GM21528 (cell line): ENCODE results near the gene AKAP12.

Experiments used
- ATAC-seq: cut with Tn5 transposase; IDR thresholded peaks from one replicate; pipeline ENCODE4 v1.9.1; 2021; ENCODE audit warnings: mild to moderate bottlenecking, moderate library complexity; ENCODE audit not compliant: unreplicated experiment, low FRiP score

Gene AKAP12

GRCh38 chr6:151239603-151240035 is at the start of gene AKAP12:
AKAP12 (plus strand) TSS chr6:151239967; CDS start chr6:151240563, 596 bp downstream.
- no peak for ATAC-seq

- ATAC-seq: no peak
These were observed 48.2 kb upstream of the AKAP12 start for GRCh38 chr6:151191527-151191926.

GRCh38 chr6:151196555-151196954 is 43.2 kb upstream of the AKAP12 start:
- ATAC-seq: no peak

GRCh38 chr6:151197556-151197955 is 42.2 kb upstream of the AKAP12 start:
- ATAC-seq: no peak

- no peak for ATAC-seq
These were observed 39.8 kb upstream of the AKAP12 start for GRCh38 chr6:151199991-151200390.

- ATAC-seq: no peak
These were observed 33.8 kb upstream of the AKAP12 start for GRCh38 chr6:151205721-151206600.

- no peak for ATAC-seq
These were observed 32.1 kb upstream of the AKAP12 start for GRCh38 chr6:151207674-151208073.

GRCh38 chr6:151209071-151209831 is 30.5 kb upstream of the AKAP12 start:
- no peak for ATAC-seq

- no peak for ATAC-seq
These were observed 28.7 kb upstream of the AKAP12 start for GRCh38 chr6:151211075-151211474.

GRCh38 chr6:151213352-151213751 is 26.4 kb upstream of the AKAP12 start:
- ATAC-seq: no peak

- no peak for ATAC-seq
These were observed 23.8 kb upstream of the AKAP12 start for GRCh38 chr6:151215999-151216398.

GRCh38 chr6:151216804-151217203 is 23.0 kb upstream of the AKAP12 start:
- ATAC-seq: no peak

- no peak for ATAC-seq
These were observed 20.6 kb upstream of the AKAP12 start for GRCh38 chr6:151219192-151219591.

- ATAC-seq: no peak
These were observed 15.7 kb upstream of the AKAP12 start for GRCh38 chr6:151224076-151224475.

- ATAC-seq: no peak
These were observed 13.8 kb upstream of the AKAP12 start for GRCh38 chr6:151225919-151226318.

- no peak for ATAC-seq
These were observed 10.9 kb upstream of the AKAP12 start for GRCh38 chr6:151228788-151229400.

GRCh38 chr6:151229401-151230276 is 10.1 kb upstream of the AKAP12 start:
- ATAC-seq: no peak

GRCh38 chr6:151230277-151230577 is 9.5 kb upstream of the AKAP12 start:
- no peak for ATAC-seq

GRCh38 chr6:151232899-151233298 is 6.9 kb upstream of the AKAP12 start:
- ATAC-seq: no peak

- no peak for ATAC-seq
These were observed 6.0 kb upstream of the AKAP12 start for GRCh38 chr6:151233731-151234130.
